Activated CD4-positive, alpha-beta T cell treated with anti-CD3 and anti-CD28 coated beads, Interleukin-2, amount 10 ng/mL, durations not matched to agents 7 days and 5 days (primary cell): ENCODE results near the gene KLHL22. TPM values are rescaled to one million over a fixed set of nuclear protein-coding genes. Genes with fewer than 3 reads are reported as not detected.
"Not testable (repeated sequence)": the region's sequence is repeated elsewhere in the genome, so short reads cannot be mapped to it uniquely, and the experiment has no call there.

Experiments used
- CTCF ChIA-PET: fragments of 350-600 bp; sonication (Branson Sonifier 250); formaldehyde crosslinking; loops from one replicate; lab custom pipeline; 2021; ENCODE audit warnings: antibody characterized with exemption; lab: Charles Lee
- POLR2A ChIA-PET: fragments of 350-600 bp; sonication (Branson Sonifier 250); formaldehyde crosslinking; loops from one replicate; lab custom pipeline; 2021; ENCODE audit warnings: antibody characterized with exemption; lab: Charles Lee
- DNase-seq: peaks from one replicate; pipeline ENCODE4 v3.0.0-alpha.2; 2020
- H3K27ac Mint-ChIP-seq: one replicate; pipeline ENCODE4 v1.8.0; 2021; ENCODE audit warnings: mild to moderate bottlenecking, moderate library complexity, mixed read lengths
- H3K27me3 Mint-ChIP-seq: one replicate; pipeline ENCODE4 v1.8.0; 2021; ENCODE audit warnings: mixed read lengths
- H3K36me3 Mint-ChIP-seq: one replicate; pipeline ENCODE4 v1.8.0; 2021; ENCODE audit warnings: low read depth, mixed read lengths
- H3K4me1 Mint-ChIP-seq: one replicate; pipeline ENCODE4 v1.8.0; 2021; ENCODE audit warnings: mixed read lengths
- H3K4me3 Mint-ChIP-seq: one replicate; pipeline ENCODE4 v1.8.0; 2021; ENCODE audit warnings: mild to moderate bottlenecking, moderate library complexity, mixed read lengths
- H3K9me3 Mint-ChIP-seq: one replicate; pipeline ENCODE4 v1.8.0; 2021; ENCODE audit warnings: mixed read lengths
- total RNA-seq, 2 experiments: library from RNA; stranded (reverse); gene quantifications; one replicate each; pipeline ENCODE4 v1.2.3, GENCODE V29; 2021

The KLHL22 gene
- total RNA-seq, 2 experiments from 2014 or later = 38.7 to 40.1 TPM

DNA sequence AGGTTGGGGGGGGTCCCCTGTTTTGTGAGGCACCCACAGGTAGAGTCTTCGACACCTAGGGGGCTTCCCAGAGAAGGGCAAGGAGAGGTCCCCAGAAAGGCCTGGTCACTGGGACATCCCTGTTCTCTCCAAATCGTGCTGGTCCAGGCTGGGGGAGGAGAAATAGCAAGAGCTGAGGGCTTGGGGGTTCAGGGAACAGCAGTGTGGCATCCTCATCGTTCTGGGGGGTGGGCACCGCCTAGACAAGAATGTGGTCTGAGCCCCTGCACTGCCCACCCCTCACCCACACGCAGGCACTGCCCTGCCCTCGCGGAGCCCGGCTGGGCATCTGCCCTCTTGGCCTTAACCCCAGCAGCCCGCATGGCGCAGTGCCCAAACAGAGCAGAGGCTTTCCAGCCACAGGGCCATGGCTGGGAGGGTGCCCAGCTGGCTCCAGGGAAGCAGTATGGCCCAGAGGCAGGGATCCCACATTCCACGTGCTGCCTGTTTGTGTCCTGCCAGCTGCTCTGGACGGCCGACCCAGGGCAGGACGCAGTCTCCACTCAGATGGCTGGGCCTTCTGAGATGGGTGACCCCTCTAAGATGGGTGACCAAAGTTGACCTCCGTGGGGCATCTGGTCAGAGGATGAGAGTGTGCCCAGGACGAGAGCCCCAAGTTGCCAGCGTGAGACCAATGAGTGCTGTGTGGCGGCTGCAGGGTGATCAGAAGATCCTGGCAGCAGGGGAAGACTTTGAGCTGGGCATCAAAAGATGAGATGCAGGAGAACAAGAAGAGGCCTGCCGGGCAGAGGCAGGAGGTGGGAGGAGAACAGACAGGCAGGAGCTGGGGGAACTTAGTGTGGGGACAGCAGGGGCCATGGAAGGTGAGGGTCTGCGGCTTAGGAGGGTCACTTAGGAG, 72.3 kb downstream of the KLHL22 start:
- POLR2A ChIA-PET = no interaction called here
- H3K36me3 Mint-ChIP-seq = peaks cover 4% of the 10 kb centered on the region
- H3K27ac Mint-ChIP-seq = no peak overlapping the region
- DNase-seq = no peak
- CTCF ChIA-PET = interaction anchor here (0.6 to 1.0 kb wide), 2 partner anchors 21 to 282 kb away, joined by 4 to 5 read pairs; no protein-coding TSS in a partner anchor
- H3K9me3 Mint-ChIP-seq = no peaks in the 10 kb centered on the region
- peaks cover 22% of the 10 kb centered on the region for H3K27me3 Mint-ChIP-seq
- peaks cover 7% of the 10 kb centered on the region for H3K4me1 Mint-ChIP-seq
- H3K4me3 Mint-ChIP-seq = no peak overlapping the region

DNA sequence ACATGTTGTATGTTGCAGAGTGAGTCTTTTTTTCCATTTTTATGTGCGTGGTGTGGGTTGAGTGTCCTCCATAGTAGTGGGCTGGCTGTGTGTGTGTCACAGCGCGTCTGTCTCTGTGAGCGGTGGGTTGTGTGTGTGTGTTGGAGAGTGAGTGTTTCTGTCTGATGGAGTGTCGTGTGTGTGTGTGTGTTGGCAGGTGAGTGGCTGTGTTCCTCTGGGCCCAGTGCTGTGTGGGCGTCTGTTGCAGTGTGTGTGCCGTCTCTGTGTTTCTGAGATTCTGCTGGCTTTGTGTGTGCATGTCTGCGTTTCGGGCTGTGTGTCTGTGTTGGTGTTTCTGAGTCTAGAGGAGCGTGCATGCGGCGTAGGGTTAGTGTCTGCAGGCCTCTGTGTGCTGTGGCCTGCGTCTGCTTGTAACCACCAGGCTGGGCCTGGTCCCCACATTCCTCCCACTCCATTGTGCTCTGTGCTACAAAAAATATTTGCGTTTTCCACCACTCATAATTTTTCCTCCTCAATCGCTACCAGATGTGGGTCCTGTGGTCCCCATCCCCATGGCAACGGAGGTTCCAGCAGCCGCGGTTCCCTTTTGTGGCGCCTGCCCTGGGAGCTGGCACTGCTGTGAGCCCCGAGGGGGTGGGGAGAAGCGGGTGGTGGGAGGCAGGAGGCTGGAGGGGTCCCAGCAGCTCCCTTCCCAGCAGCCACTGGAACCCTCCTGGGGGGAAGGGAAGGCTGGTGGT, 73.2 kb downstream of the KLHL22 start:
- Mint-ChIP-seq H3K4me1 (peaks cover 8% of the 10 kb centered on the region), H3K36me3 (peaks cover 4% of the 10 kb centered on the region), H3K27ac (no peak overlapping the region), H3K27me3 (peaks cover 18% of the 10 kb centered on the region), H3K9me3 (no peaks in the 10 kb centered on the region), H3K4me3 (no peak overlapping the region)
- POLR2A ChIA-PET = no interaction called here
- CTCF ChIA-PET = no interaction called here
- DNase-seq = no peak

DNA sequence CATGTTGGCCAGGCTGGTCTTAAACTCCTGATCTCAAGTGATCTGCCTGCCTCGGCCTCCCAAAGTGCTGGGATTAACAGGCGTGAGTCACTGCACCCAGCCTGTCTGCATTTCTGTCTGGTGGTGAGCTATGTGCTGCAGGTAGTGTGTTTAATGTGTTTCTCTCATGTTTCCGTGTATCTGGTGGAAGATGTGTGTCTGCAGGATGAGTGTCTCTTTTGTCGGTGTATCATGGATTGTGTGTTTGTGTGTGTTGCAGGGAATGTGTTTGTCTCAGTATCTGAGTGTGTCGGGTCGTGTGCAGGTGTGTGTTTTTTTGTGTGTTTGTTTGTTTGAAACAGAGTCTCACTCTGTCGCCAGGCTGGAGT, 74.1 kb downstream of the KLHL22 start:
- CTCF ChIA-PET = no interaction called here
- Mint-ChIP-seq H3K27ac (no peak overlapping the region), H3K9me3 (no peaks in the 10 kb centered on the region), H3K4me1 (peaks cover 8% of the 10 kb centered on the region), H3K27me3 (peaks cover 9% of the 10 kb centered on the region), H3K36me3 (no peaks in the 10 kb centered on the region), H3K4me3 (no peak overlapping the region)
- POLR2A ChIA-PET = no interaction called here
- DNase-seq = no peak

DNA sequence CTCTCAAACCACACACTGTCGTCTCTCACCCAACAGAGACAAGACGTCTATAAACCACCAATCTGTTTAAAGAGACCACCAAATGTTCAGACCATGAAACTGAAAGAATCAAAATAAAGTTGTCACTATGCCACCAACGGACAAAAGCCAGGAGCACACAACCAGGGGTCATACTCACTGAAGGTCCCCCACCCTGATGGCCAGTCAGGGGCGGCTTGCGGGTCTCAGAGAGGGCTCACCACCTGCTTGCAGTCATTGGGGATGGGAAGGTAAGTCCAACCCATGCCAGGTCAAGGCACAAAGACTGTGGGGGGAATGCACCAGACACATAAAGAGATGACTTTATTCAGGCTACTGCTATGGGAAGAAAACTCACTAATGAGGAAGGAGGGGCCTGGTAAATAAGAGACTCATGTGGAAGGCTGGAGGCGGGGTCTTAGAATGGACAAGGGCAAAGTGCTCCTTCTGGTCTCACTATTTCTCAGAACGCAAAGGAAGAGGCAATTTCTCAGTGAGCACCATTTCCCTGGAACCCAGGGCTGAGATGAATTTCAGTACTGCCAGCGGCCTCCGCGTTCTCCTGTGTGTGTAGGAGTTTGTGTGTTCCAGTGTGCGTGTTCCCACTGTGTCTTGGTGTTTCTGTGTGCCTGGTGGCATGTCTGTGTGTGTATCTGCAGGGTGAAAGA, 75.3 kb downstream of the KLHL22 start:
- Mint-ChIP-seq H3K27me3 (peaks cover 13% of the 10 kb centered on the region), H3K4me1 (peaks cover 8% of the 10 kb centered on the region), H3K9me3 (no peaks in the 10 kb centered on the region), H3K4me3 (no peak overlapping the region), H3K36me3 (no peaks in the 10 kb centered on the region), H3K27ac (no peak overlapping the region)
- DNase-seq = no peak
- ChIA-PET POLR2A (no interaction called here), CTCF (no interaction called here)

DNA sequence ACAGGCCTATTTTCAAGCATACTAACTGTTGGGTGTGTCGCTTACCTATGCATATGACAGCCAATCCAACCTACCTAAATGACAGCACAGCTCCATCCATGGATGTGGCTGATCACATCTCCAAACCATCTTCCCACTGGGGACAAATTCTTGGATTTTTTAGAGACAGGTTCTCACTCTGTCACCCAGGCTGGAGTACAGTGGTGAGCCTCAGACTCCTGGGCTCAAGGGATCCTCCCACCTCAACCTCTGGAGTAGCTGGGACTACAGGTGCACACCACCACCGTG, 76.0 kb downstream of the KLHL22 start:
- POLR2A ChIA-PET = no interaction called here
- no peak for DNase-seq

DNA sequence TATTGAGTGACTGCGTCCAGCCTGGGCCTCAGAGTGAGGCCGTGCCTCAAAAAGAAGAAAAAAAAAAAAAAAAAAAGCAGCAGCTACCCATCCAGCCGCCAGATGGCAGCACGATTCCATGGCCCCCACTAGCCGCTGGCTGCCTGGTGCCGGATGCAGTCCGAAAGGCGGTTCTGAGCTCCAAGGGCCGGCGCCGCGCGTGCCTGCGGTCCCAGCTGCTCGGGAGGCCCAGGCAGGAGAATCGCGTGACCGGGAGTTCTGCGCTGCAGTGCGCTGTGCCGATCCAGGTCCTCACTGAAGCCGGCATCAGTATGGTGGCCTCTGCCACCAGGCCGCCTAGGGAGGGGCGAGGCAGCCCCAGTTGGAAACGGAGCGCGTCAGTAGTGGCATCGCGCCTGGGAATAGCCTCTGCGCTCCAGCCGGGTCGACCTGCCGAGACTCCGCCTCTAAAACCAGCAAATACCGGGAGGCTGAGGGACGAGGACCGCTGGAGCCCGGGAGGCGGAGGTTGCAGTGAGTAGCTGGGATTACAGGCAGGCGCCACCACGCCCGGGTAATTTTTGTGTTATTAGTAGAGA, 77.3 kb downstream of the KLHL22 start:
- CTCF ChIA-PET = interaction anchor here (0.6 to 2.4 kb wide), 24 partner anchors 9 to 656 kb away, joined by 3 to 12 read pairs (median 4); partner anchors contain the start of gene KLHL22
- DNase-seq = peak; percentile 78
- Mint-ChIP-seq H3K4me3 (no peak overlapping the region), H3K36me3 (no peaks in the 10 kb centered on the region), H3K9me3 (no peaks in the 10 kb centered on the region), H3K27me3 (peaks cover 12% of the 10 kb centered on the region), H3K4me1 (peaks cover 6% of the 10 kb centered on the region), H3K27ac (no peak overlapping the region)
- POLR2A ChIA-PET = interaction anchor here (0.6 kb wide), 1 partner anchor 38 kb away, joined by 3 read pairs; no protein-coding TSS in a partner anchor

More for the DNA sequence above, 76.0 kb downstream of the KLHL22 start:
- Mint-ChIP-seq H3K36me3 (no peaks in the 10 kb centered on the region), H3K9me3 (no peaks in the 10 kb centered on the region), H3K27ac (no peak overlapping the region), H3K27me3 (peaks cover 16% of the 10 kb centered on the region), H3K4me1 (peaks cover 8% of the 10 kb centered on the region), H3K4me3 (no peak overlapping the region)
- CTCF ChIA-PET = interaction anchor here (0.6 to 2.4 kb wide), 3 partner anchors 37 to 649 kb away, joined by 4 to 12 read pairs (median 7); no protein-coding TSS in a partner anchor

DNA sequence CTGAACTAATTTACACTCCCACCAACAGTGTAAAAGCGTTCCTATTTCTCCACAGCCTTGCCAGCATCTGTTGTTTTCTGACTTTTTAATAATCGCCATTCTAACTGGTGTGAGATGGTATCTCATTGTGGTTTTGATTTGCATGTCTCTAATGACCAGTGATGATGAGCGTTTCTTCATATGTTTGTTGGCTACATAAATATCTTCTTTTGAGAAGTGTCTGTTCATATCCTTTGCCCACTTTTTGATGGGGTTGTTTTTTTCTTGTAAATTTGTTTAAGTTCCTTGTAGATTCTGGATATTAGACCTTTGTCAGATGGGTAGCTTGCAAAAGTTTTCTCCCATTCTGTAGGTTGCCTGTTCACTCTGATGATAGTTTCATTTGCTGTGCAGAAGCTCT, 79.9 kb downstream of the KLHL22 start:
- POLR2A ChIA-PET, H3K36me3 Mint-ChIP-seq, H3K4me3 Mint-ChIP-seq, DNase-seq, H3K4me1 Mint-ChIP-seq, CTCF ChIA-PET, H3K27ac Mint-ChIP-seq, H3K9me3 Mint-ChIP-seq: not testable (repeated sequence)
- peaks cover 12% of the 10 kb centered on the region for H3K27me3 Mint-ChIP-seq

DNA sequence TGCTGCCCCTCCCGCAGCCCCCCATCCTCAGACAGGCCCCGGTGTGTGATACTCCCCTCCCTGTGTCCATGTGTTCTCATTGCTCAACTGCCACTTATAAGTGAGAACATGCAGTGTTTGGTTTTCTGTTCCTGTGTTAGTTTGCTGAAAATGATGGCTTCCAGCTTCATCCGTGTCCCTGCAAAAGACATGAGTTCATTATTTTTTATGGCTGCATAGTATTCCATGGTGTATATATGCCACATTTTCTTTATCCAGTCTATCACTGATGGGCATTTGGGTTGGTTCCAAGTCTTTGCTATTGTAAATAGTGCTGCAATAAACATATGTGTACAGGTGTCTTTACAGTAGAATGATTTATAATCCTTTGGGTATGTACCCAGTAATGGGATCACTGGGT, 80.4 kb downstream of the KLHL22 start:
- H3K4me1 Mint-ChIP-seq, DNase-seq, CTCF ChIA-PET, H3K4me3 Mint-ChIP-seq, H3K36me3 Mint-ChIP-seq, H3K9me3 Mint-ChIP-seq, POLR2A ChIA-PET: not testable (repeated sequence)
- Mint-ChIP-seq H3K27ac (peak overlapping the region; percentile 63), H3K27me3 (peaks cover 12% of the 10 kb centered on the region)

DNA sequence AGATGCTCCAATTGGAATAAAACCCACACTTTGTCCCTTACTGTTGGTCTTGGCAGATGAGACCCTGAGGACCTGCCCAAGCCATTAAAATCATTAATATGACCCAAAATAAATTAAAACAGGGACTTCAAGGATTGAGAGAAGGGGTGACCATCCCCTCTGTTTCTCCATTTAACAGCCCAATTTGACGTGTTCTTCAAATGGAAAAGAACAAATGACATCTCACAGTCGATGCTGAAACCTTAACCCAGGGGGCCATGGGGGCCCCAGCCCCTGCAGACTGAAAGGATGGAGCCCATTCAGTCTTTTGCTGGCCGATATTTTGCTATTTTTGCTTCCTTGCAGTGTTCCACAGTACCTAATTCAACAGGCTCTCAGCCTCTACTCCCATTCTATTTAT, 81.1 kb downstream of the KLHL22 start:
- H3K9me3 Mint-ChIP-seq = no peaks in the 10 kb centered on the region
- CTCF ChIA-PET = no interaction called here
- peaks cover 12% of the 10 kb centered on the region for H3K27me3 Mint-ChIP-seq
- POLR2A ChIA-PET = no interaction called here
- no peak overlapping the region for H3K27ac Mint-ChIP-seq
- H3K4me1 Mint-ChIP-seq = peaks cover 6% of the 10 kb centered on the region
- DNase-seq = no peak
- H3K36me3 Mint-ChIP-seq = no peaks in the 10 kb centered on the region
- H3K4me3 Mint-ChIP-seq = no peak overlapping the region

DNA sequence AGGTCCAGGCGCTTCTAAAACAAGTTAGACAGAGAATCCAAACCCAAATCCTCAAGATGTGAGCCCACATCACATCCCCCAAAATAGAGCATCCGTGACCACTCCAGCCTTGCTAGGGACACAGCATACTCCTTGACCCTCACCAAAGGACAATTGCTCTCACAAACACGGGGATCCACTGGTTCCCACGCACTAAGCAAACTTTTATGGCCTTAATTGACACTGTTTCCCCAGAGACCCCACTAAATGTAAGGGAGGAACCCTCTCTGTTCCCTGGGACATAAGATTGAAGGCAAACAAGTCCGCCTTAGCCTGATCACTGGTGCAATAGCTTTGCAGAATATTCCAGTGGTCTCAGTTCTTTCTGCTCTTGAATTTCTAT, 81.5 kb downstream of the KLHL22 start:
- POLR2A ChIA-PET = no interaction called here
- Mint-ChIP-seq H3K36me3 (no peaks in the 10 kb centered on the region), H3K27me3 (peaks cover 12% of the 10 kb centered on the region), H3K4me1 (peaks cover 4% of the 10 kb centered on the region), H3K4me3 (no peak overlapping the region), H3K9me3 (no peaks in the 10 kb centered on the region), H3K27ac (no peak overlapping the region)
- CTCF ChIA-PET = no interaction called here
- DNase-seq = no peak

DNA sequence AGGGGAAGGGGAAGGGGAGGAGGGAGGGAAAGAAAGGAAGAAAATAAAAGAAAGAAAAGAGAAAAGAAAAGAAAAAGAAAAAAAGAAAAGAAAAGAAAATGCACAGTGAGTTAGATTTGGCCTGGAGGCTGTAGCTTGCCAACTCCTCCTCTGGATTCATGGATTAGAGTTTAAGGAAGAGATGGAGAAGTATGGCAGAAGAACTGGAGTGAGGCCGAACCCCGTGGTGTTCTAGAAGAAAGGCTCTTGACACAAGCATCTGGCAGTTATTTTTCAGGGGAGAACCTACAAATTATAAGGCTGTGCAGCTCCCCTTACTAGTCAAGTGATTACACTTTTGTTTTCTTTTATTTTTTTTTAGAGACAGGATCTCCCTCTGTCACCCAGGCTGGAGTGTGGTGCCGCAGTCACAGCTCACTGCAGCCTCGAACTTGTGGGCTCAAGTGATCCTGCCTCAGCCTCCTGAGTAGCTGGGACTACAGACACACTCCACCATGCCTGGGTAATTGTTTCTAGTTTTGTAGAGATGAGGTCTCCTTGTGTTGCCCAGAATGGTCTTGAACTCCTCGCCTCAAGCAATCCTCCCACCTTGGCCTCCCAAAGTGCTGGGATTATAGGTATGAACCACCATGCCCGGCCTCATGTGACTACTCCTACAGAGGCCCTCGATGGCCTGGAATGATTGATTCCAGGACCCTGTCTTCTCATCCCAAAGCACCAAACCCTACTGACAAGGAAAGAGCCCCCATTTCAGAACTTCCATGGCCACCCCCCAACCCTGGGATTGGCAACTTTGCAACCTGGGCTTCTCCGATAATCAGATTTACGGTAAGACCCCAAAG, 82.2 kb downstream of the KLHL22 start:
- ChIA-PET POLR2A (no interaction called here), CTCF (no interaction called here)
- Mint-ChIP-seq H3K4me3 (no peak overlapping the region), H3K27me3 (peaks cover 12% of the 10 kb centered on the region), H3K27ac (no peak overlapping the region), H3K36me3 (no peaks in the 10 kb centered on the region), H3K4me1 (peaks cover 3% of the 10 kb centered on the region), H3K9me3 (no peaks in the 10 kb centered on the region)
- no peak for DNase-seq
